Measurements from ENCODE around the gene PIK3C2G.

PIK3C2G gene

DNA sequence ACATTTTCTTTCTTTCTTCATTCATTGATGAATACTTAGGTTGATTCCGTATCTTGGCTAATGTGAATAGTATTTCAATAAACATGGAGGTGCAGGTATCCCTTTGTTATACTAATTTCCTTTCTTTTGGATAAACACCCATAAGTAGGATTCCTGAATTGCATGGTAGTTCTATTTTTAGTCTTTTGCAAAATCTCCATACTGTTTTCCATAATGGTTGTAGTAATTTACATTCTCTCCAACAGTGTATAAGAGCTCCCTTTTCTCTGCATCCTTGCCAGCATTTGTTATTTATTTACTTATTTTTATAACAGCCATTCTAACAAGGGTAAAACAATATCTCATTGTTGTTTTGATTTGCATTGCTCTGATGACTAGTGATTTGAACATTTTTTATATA is 36.6 kb downstream of the PIK3C2G start:
- no peak overlapping the region for H3K4me3 ChIP-seq (ENCODE audit: low read length in 2 of 2)
- H3K9me3 ChIP-seq (ENCODE audit: control insufficient read depth in 2 of 2, low read length in 2 of 2) = peaks cover 0 to 3% of the 10 kb centered on the region in 2 donors
- no peaks in the 10 kb centered on the region for H3K4me1 ChIP-seq (ENCODE audit: control insufficient read depth in 2 of 2, insufficient read depth in 2 of 2, low read length in 2 of 2)
- no peak overlapping the region for H3K9ac ChIP-seq (ENCODE audit: low read depth in 1 of 2, low read length in 2 of 2)
- no peak overlapping the region for H3K27ac ChIP-seq (ENCODE audit: low read depth in 2 of 2, low read length in 2 of 2)
- no peaks in the 10 kb centered on the region for H3K27me3 ChIP-seq (ENCODE audit: control insufficient read depth in 2 of 2, insufficient read depth in 2 of 2, low read length in 2 of 2)
- no peaks in the 10 kb centered on the region for H3K36me3 ChIP-seq (ENCODE audit: control insufficient read depth in 2 of 2, insufficient read depth in 2 of 2, low read length in 2 of 2)

GRCh38 chr12:18302809-18303430 is 41.6 kb downstream of the PIK3C2G start:
- no peaks in the 10 kb centered on the region for H3K36me3 ChIP-seq (ENCODE audit: control insufficient read depth in 2 of 2, insufficient read depth in 2 of 2, low read length in 2 of 2)

DNA sequence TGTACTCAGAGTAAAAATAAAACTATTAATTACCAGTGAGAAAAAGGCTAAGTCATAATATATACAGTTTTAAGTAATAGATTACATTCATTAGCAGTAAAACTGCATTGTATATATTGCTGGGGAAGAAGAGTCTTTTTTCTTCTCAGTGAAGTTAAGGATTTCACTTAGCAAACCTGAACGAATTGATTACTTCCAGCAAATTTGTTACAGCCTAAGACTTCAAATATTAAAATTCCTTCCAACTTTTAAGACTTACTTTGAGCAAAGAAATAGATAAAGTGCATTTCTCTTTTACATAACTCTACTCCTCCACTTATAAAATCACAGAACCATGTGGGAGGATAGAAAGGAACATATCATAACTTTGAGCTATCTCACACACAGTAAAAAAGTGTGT is 43.3 kb downstream of the PIK3C2G start:
- peaks cover 0 to 3% of the 10 kb centered on the region in 2 donors for H3K9me3 ChIP-seq (ENCODE audit: control insufficient read depth in 2 of 2, low read length in 2 of 2)
- no peak overlapping the region for H3K9ac ChIP-seq (ENCODE audit: low read depth in 1 of 2, low read length in 2 of 2)
- no peaks in the 10 kb centered on the region for H3K4me1 ChIP-seq (ENCODE audit: control insufficient read depth in 2 of 2, insufficient read depth in 2 of 2, low read length in 2 of 2)
- no peaks in the 10 kb centered on the region for H3K36me3 ChIP-seq (ENCODE audit: control insufficient read depth in 2 of 2, insufficient read depth in 2 of 2, low read length in 2 of 2)
- no peak overlapping the region for H3K27ac ChIP-seq (ENCODE audit: low read depth in 2 of 2, low read length in 2 of 2)
- H3K4me3 ChIP-seq (ENCODE audit: low read length in 2 of 2) = no peak overlapping the region
- no peaks in the 10 kb centered on the region for H3K27me3 ChIP-seq (ENCODE audit: control insufficient read depth in 2 of 2, insufficient read depth in 2 of 2, low read length in 2 of 2)

More at GRCh38 chr12:18302809-18303430, 41.6 kb downstream of the PIK3C2G start:
- no peaks in the 10 kb centered on the region for H3K27me3 ChIP-seq (ENCODE audit: control insufficient read depth in 2 of 2, insufficient read depth in 2 of 2, low read length in 2 of 2)
- H3K4me1 ChIP-seq (ENCODE audit: control insufficient read depth in 2 of 2, insufficient read depth in 2 of 2, low read length in 2 of 2) = no peaks in the 10 kb centered on the region
- H3K9me3 ChIP-seq (ENCODE audit: control insufficient read depth in 2 of 2, low read length in 2 of 2) = peaks cover 0 to 3% of the 10 kb centered on the region in 2 donors
- no peak overlapping the region for H3K4me3 ChIP-seq (ENCODE audit: low read length in 2 of 2)
- no peak overlapping the region for H3K27ac ChIP-seq (ENCODE audit: low read depth in 2 of 2, low read length in 2 of 2)
- H3K9ac ChIP-seq (ENCODE audit: low read depth in 1 of 2, low read length in 2 of 2) = no peak overlapping the region

GRCh38 chr12:18306311-18306710 is 45.0 kb downstream of the PIK3C2G start:
- Histone ChIP-seq H3K4me1 (ENCODE audit: control insufficient read depth in 2 of 2, insufficient read depth in 2 of 2, low read length in 2 of 2) (no peaks in the 10 kb centered on the region), H3K27me3 (ENCODE audit: control insufficient read depth in 2 of 2, insufficient read depth in 2 of 2, low read length in 2 of 2) (no peaks in the 10 kb centered on the region), H3K9ac (ENCODE audit: low read depth in 1 of 2, low read length in 2 of 2) (no peak overlapping the region), H3K36me3 (ENCODE audit: control insufficient read depth in 2 of 2, insufficient read depth in 2 of 2, low read length in 2 of 2) (no peaks in the 10 kb centered on the region), H3K4me3 (ENCODE audit: low read length in 2 of 2) (no peak overlapping the region), H3K27ac (ENCODE audit: low read depth in 2 of 2, low read length in 2 of 2) (no peak overlapping the region), H3K9me3 (ENCODE audit: control insufficient read depth in 2 of 2, low read length in 2 of 2) (peaks cover 0 to 3% of the 10 kb centered on the region in 2 donors)

GRCh38 chr12:18313306-18313705 is 52.0 kb downstream of the PIK3C2G start:
- Histone ChIP-seq H3K4me3 (ENCODE audit: low read length in 2 of 2) (no peak overlapping the region), H3K27me3 (ENCODE audit: control insufficient read depth in 2 of 2, insufficient read depth in 2 of 2, low read length in 2 of 2) (no peaks in the 10 kb centered on the region), H3K36me3 (ENCODE audit: control insufficient read depth in 2 of 2, insufficient read depth in 2 of 2, low read length in 2 of 2) (no peaks in the 10 kb centered on the region), H3K4me1 (ENCODE audit: control insufficient read depth in 2 of 2, insufficient read depth in 2 of 2, low read length in 2 of 2) (no peaks in the 10 kb centered on the region), H3K27ac (ENCODE audit: low read depth in 2 of 2, low read length in 2 of 2) (no peak overlapping the region), H3K9ac (ENCODE audit: low read depth in 1 of 2, low read length in 2 of 2) (no peak overlapping the region), H3K9me3 (ENCODE audit: control insufficient read depth in 2 of 2, low read length in 2 of 2) (no peaks in the 10 kb centered on the region)

DNA sequence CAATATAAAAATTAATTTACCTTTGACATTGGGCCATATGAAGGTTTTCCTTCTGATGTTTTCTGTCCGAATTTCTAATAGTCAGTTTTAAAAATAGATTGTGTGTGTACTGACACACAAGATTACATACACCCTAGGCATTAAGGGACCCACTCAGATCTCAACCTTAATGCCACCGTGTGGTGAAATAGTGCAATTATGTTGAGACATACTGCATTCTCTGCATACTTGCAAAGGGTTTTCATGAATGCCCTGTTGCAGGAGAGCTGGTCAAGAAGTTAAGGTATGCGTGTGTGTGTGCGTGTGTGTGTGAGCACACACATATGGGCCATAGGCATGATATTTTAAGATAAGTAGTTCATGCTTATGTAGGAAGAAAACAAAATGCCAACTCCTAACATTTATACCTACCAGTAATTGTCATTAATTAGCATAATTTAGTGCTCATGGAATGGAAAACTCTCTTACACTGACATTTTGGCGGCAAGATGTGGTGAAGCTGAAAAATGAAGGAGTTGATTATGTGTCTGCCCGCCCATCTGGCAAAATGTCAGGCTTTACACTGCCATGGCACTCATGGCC is 58.8 kb downstream of the PIK3C2G start:
- no peak overlapping the region for H3K9ac ChIP-seq (ENCODE audit: low read depth in 1 of 2, low read length in 2 of 2)
- H3K27me3 ChIP-seq (ENCODE audit: control insufficient read depth in 2 of 2, insufficient read depth in 2 of 2, low read length in 2 of 2) = no peaks in the 10 kb centered on the region
- H3K4me1 ChIP-seq (ENCODE audit: control insufficient read depth in 2 of 2, insufficient read depth in 2 of 2, low read length in 2 of 2) = peaks cover 0 to 6% of the 10 kb centered on the region in 2 donors
- H3K27ac ChIP-seq (ENCODE audit: low read depth in 2 of 2, low read length in 2 of 2) = no peak overlapping the region
- no peaks in the 10 kb centered on the region for H3K36me3 ChIP-seq (ENCODE audit: control insufficient read depth in 2 of 2, insufficient read depth in 2 of 2, low read length in 2 of 2)
- H3K4me3 ChIP-seq (ENCODE audit: low read length in 2 of 2) = no peak overlapping the region
- no peaks in the 10 kb centered on the region for H3K9me3 ChIP-seq (ENCODE audit: control insufficient read depth in 2 of 2, low read length in 2 of 2)

- no peak overlapping the region for H3K9ac ChIP-seq (ENCODE audit: low read depth in 1 of 2, low read length in 2 of 2)
- no peak overlapping the region for H3K27ac ChIP-seq (ENCODE audit: low read depth in 2 of 2, low read length in 2 of 2)
- H3K4me1 ChIP-seq (ENCODE audit: control insufficient read depth in 2 of 2, insufficient read depth in 2 of 2, low read length in 2 of 2) = peaks cover 0 to 6% of the 10 kb centered on the region in 2 donors
- no peaks in the 10 kb centered on the region for H3K9me3 ChIP-seq (ENCODE audit: control insufficient read depth in 2 of 2, low read length in 2 of 2)
- H3K4me3 ChIP-seq (ENCODE audit: low read length in 2 of 2) = no peak overlapping the region
- no peaks in the 10 kb centered on the region for H3K27me3 ChIP-seq (ENCODE audit: control insufficient read depth in 2 of 2, insufficient read depth in 2 of 2, low read length in 2 of 2)
- H3K36me3 ChIP-seq (ENCODE audit: control insufficient read depth in 2 of 2, insufficient read depth in 2 of 2, low read length in 2 of 2) = no peaks in the 10 kb centered on the region
Observed at GRCh38 chr12:18320976-18321375, 59.7 kb downstream of the PIK3C2G start.

- no peaks in the 10 kb centered on the region for H3K9me3 ChIP-seq (ENCODE audit: control insufficient read depth in 2 of 2, low read length in 2 of 2)
- peaks cover 0 to 6% of the 10 kb centered on the region in 2 donors for H3K4me1 ChIP-seq (ENCODE audit: control insufficient read depth in 2 of 2, insufficient read depth in 2 of 2, low read length in 2 of 2)
- no peak overlapping the region for H3K9ac ChIP-seq (ENCODE audit: low read depth in 1 of 2, low read length in 2 of 2)
- H3K36me3 ChIP-seq (ENCODE audit: control insufficient read depth in 2 of 2, insufficient read depth in 2 of 2, low read length in 2 of 2) = no peaks in the 10 kb centered on the region
- H3K4me3 ChIP-seq (ENCODE audit: low read length in 2 of 2) = no peak overlapping the region
- H3K27me3 ChIP-seq (ENCODE audit: control insufficient read depth in 2 of 2, insufficient read depth in 2 of 2, low read length in 2 of 2) = no peaks in the 10 kb centered on the region
- H3K27ac ChIP-seq (ENCODE audit: low read depth in 2 of 2, low read length in 2 of 2) = no peak overlapping the region
Observed at GRCh38 chr12:18323159-18323558, 61.8 kb downstream of the PIK3C2G start.

GRCh38 chr12:18327036-18327435 is 65.7 kb downstream of the PIK3C2G start:
- Histone ChIP-seq H3K27me3 (ENCODE audit: control insufficient read depth in 2 of 2, insufficient read depth in 2 of 2, low read length in 2 of 2) (no peaks in the 10 kb centered on the region), H3K9ac (ENCODE audit: low read depth in 1 of 2, low read length in 2 of 2) (no peak overlapping the region), H3K36me3 (ENCODE audit: control insufficient read depth in 2 of 2, insufficient read depth in 2 of 2, low read length in 2 of 2) (no peaks in the 10 kb centered on the region), H3K4me1 (ENCODE audit: control insufficient read depth in 2 of 2, insufficient read depth in 2 of 2, low read length in 2 of 2) (no peaks in the 10 kb centered on the region), H3K9me3 (ENCODE audit: control insufficient read depth in 2 of 2, low read length in 2 of 2) (no peaks in the 10 kb centered on the region), H3K27ac (ENCODE audit: low read depth in 2 of 2, low read length in 2 of 2) (no peak overlapping the region), H3K4me3 (ENCODE audit: low read length in 2 of 2) (no peak overlapping the region)

DNA sequence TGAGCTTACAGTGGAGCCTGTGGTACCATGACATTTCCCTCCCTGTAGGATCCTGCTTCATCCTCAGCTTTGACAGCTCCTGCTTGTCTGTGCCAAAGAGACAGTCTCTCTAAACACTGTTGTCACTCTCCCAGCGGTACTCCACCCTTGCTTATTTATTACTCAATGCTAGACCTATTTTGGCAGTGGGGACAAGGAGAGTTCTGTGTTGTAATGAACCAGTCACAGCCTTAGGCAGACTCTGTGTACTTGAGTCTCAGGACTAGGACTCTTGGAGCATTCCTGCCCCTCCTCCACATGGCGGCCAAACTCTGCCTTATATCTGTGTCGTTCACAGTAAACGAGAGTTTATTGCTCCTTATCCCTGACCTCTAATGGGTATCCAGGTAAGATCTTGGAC is 70.9 kb downstream of the PIK3C2G start:
- no peaks in the 10 kb centered on the region for H3K36me3 ChIP-seq (ENCODE audit: control insufficient read depth in 2 of 2, insufficient read depth in 2 of 2, low read length in 2 of 2)
- no peaks in the 10 kb centered on the region for H3K9me3 ChIP-seq (ENCODE audit: control insufficient read depth in 2 of 2, low read length in 2 of 2)
- H3K4me1 ChIP-seq (ENCODE audit: control insufficient read depth in 2 of 2, insufficient read depth in 2 of 2, low read length in 2 of 2) = no peaks in the 10 kb centered on the region
- H3K4me3 ChIP-seq (ENCODE audit: low read length in 2 of 2) = no peak overlapping the region
- no peak overlapping the region for H3K9ac ChIP-seq (ENCODE audit: low read depth in 1 of 2, low read length in 2 of 2)
- no peaks in the 10 kb centered on the region for H3K27me3 ChIP-seq (ENCODE audit: control insufficient read depth in 2 of 2, insufficient read depth in 2 of 2, low read length in 2 of 2)
- no peak overlapping the region for H3K27ac ChIP-seq (ENCODE audit: low read depth in 2 of 2, low read length in 2 of 2)

Measured in mucosa of rectum (tissue), 2 donors.